Osteoblast (primary cell): ENCODE measurements around the gene SLAIN2. TPM values are rescaled to one million over a fixed set of nuclear protein-coding genes. Genes with fewer than 3 reads are reported as not detected.

Experiments
- DNase-seq: peaks from one replicate; pipeline ENCODE4 v3.0.0; 2011; ENCODE audit warnings: low spot score, mixed read lengths; ENCODE audit not compliant: insufficient read length; ENCODE audit errors: missing footprints
- H2AFZ ChIP-seq: 2 replicates; pipeline ENCODE4 v1.6.0; 2011; ENCODE audit warnings: mild to moderate bottlenecking, low read length
- H3K27ac ChIP-seq: 2 replicates; pipeline ENCODE4 v1.5.1; 2011; ENCODE audit warnings: mild to moderate bottlenecking, low read depth, low read length, moderate library complexity
- H3K27me3 ChIP-seq: 2 replicates; pipeline ENCODE4 v1.6.0; 2012; ENCODE audit warnings: mild to moderate bottlenecking, control low read depth, inconsistent platforms, low read length, moderate library complexity; ENCODE audit not compliant: insufficient read depth
- H3K36me3 ChIP-seq: 2 replicates; pipeline ENCODE4 v1.5.1; 2011; ENCODE audit warnings: mild to moderate bottlenecking, low read length, control low read depth, moderate library complexity; ENCODE audit not compliant: insufficient read depth
- H3K4me1 ChIP-seq: 2 replicates; pipeline ENCODE4 v1.5.1; 2011; ENCODE audit warnings: mild to moderate bottlenecking, low read length, control low read depth, moderate library complexity; ENCODE audit not compliant: insufficient read depth
- H3K4me2 ChIP-seq: 2 replicates; pipeline ENCODE4 v1.6.0; 2011; ENCODE audit warnings: mild to moderate bottlenecking, low read length; ENCODE audit not compliant: insufficient read depth
- H3K4me3 ChIP-seq: fragments of 200-600 bp; sonication (generic); 3 replicates; pipeline ENCODE4 v1.5.1; 2012; ENCODE audit warnings: mild to moderate bottlenecking, low read length, inconsistent platforms; ENCODE audit not compliant: insufficient read depth
- H3K79me2 ChIP-seq: 2 replicates; pipeline ENCODE4 v1.6.0; 2012; ENCODE audit warnings: mild to moderate bottlenecking, low read length, control low read depth, inconsistent platforms; ENCODE audit not compliant: insufficient read depth
- H3K9me3 ChIP-seq: 2 replicates; pipeline ENCODE4 v1.5.1; 2011; ENCODE audit warnings: low read depth, low read length, control low read depth
- H4K20me1 ChIP-seq: 2 replicates; pipeline ENCODE4 v1.6.0; 2012; ENCODE audit warnings: mild to moderate bottlenecking, low read length, control low read depth; ENCODE audit not compliant: insufficient read depth
- total RNA-seq: library from RNA; depleted of rRNA; stranded (reverse); fragments of >200 nt; gene quantifications from 2 replicates; pipeline ENCODE4 v1.2.3, GENCODE V29; 2012
- TF ChIP-seq, protein P1 (sequence below): IDR thresholded peaks from 2 replicates; pipeline ENCODE4 v1.5.1; 2011; ENCODE audit warnings: mild to moderate bottlenecking, low read depth, low read length, moderate library complexity; ENCODE audit errors: extremely low read depth

Gene SLAIN2
- total RNA-seq, 1 donor = 64.1 TPM

GRCh38 chr4:48333587-48333986 is 7.7 kb upstream of the SLAIN2 start:
- TF ChIP-seq, protein P1, sequence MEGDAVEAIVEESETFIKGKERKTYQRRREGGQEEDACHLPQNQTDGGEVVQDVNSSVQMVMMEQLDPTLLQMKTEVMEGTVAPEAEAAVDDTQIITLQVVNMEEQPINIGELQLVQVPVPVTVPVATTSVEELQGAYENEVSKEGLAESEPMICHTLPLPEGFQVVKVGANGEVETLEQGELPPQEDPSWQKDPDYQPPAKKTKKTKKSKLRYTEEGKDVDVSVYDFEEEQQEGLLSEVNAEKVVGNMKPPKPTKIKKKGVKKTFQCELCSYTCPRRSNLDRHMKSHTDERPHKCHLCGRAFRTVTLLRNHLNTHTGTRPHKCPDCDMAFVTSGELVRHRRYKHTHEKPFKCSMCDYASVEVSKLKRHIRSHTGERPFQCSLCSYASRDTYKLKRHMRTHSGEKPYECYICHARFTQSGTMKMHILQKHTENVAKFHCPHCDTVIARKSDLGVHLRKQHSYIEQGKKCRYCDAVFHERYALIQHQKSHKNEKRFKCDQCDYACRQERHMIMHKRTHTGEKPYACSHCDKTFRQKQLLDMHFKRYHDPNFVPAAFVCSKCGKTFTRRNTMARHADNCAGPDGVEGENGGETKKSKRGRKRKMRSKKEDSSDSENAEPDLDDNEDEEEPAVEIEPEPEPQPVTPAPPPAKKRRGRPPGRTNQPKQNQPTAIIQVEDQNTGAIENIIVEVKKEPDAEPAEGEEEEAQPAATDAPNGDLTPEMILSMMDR = no peak
- Histone ChIP-seq H3K4me3 (no peak overlapping the region), H2AFZ (no peak overlapping the region), H3K4me2 (no peak overlapping the region), H3K4me1 (peaks cover 29% of the 10 kb centered on the region), H3K79me2 (no peaks in the 10 kb centered on the region), H3K27me3 (no peaks in the 10 kb centered on the region), H3K27ac (peak overlapping the region; percentile 8), H4K20me1 (no peaks in the 10 kb centered on the region), H3K9me3 (no peaks in the 10 kb centered on the region), H3K36me3 (no peaks in the 10 kb centered on the region)
- peak; percentile 3 for DNase-seq

DNA sequence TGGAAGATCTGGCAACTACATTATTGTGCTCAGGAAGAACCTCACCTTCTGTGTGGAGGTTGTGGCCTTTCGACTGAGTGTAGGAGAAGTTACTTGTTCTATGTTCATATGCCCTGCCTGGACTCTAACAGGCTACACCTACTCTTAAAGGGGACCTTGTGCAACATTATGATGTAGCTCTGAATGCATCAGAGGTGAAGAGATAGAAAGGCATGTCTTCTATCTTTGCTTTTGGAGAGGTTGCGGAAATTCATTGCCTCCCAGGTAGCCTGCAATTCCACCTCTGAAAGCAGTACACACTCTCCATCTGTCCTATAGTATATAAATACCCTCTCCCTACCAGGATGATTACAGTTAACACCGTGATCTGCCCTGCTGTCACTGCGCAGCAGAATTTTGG is 7.1 kb upstream of the SLAIN2 start:
- H3K4me1 ChIP-seq = peaks cover 24% of the 10 kb centered on the region
- no peak overlapping the region for H2AFZ ChIP-seq
- H3K4me3 ChIP-seq = no peak overlapping the region
- no peaks in the 10 kb centered on the region for H4K20me1 ChIP-seq
- DNase-seq = no peak
- no peaks in the 10 kb centered on the region for H3K36me3 ChIP-seq
- peaks cover 5% of the 10 kb centered on the region for H3K79me2 ChIP-seq
- H3K27ac ChIP-seq = peak overlapping the region; percentile 8
- no peaks in the 10 kb centered on the region for H3K27me3 ChIP-seq
- H3K4me2 ChIP-seq = no peak overlapping the region
- TF ChIP-seq, protein P1 = no peak
- no peaks in the 10 kb centered on the region for H3K9me3 ChIP-seq

GRCh38 chr4:48334900-48335384 is 6.4 kb upstream of the SLAIN2 start:
- TF ChIP-seq, protein P1 = no peak
- H3K79me2 ChIP-seq = peaks cover 9% of the 10 kb centered on the region
- no peak overlapping the region for H3K27ac ChIP-seq
- DNase-seq = no peak
- no peak overlapping the region for H2AFZ ChIP-seq
- no peak overlapping the region for H3K4me2 ChIP-seq
- no peaks in the 10 kb centered on the region for H3K27me3 ChIP-seq
- peaks cover 23% of the 10 kb centered on the region for H3K4me1 ChIP-seq
- no peaks in the 10 kb centered on the region for H3K9me3 ChIP-seq
- no peak overlapping the region for H3K4me3 ChIP-seq
- no peaks in the 10 kb centered on the region for H4K20me1 ChIP-seq
- H3K36me3 ChIP-seq = no peaks in the 10 kb centered on the region

GRCh38 chr4:48336146-48336870 is 5.0 kb upstream of the SLAIN2 start:
- TF ChIP-seq, protein P1 = no peak
- Histone ChIP-seq H3K36me3 (no peaks in the 10 kb centered on the region), H3K4me1 (peaks cover 16% of the 10 kb centered on the region), H3K4me2 (no peak overlapping the region), H2AFZ (no peak overlapping the region), H3K9me3 (no peaks in the 10 kb centered on the region), H4K20me1 (no peaks in the 10 kb centered on the region), H3K27ac (no peak overlapping the region), H3K79me2 (peaks cover 9% of the 10 kb centered on the region), H3K27me3 (no peaks in the 10 kb centered on the region), H3K4me3 (no peak overlapping the region)
- DNase-seq = peak; percentile 10
